ENCODE results near the gene HNF4A.

DNA sequence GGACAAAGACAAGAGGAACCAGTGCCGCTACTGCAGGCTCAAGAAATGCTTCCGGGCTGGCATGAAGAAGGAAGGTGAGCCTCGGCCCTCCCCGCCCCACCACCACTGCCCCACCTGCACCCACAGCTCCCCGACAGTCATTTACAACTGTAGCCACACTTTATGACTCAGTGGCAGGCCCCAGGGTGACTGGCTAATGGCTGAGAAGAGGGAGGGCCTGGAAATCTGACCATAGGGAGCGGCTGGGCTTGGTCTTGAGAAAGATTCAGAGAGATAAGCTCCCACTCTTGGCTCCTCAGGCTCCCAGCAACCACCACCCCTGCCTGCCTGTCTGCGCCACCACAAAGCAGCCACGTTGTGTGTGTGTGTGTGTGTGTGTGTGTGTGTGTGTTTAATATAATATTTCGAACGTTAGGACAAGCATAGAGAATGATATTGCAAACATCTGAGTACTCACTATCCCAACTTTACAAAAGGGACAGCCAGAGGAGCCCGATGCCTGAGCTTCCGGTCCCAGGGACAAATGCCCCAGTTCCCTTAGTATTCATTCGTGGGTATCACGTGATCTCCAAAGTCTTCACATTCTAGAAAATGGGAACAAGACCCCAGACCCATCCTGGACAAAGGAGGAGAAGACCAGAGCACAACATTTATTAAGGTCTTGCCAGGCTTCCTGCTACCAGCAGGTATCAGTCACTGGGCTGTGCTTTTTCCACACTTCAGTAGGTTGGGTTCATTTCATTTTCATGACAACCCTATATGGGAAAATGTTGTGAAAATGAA lies 52.1 kb downstream of the HNF4A start:
- TF ChIP-seq, protein P1, sequence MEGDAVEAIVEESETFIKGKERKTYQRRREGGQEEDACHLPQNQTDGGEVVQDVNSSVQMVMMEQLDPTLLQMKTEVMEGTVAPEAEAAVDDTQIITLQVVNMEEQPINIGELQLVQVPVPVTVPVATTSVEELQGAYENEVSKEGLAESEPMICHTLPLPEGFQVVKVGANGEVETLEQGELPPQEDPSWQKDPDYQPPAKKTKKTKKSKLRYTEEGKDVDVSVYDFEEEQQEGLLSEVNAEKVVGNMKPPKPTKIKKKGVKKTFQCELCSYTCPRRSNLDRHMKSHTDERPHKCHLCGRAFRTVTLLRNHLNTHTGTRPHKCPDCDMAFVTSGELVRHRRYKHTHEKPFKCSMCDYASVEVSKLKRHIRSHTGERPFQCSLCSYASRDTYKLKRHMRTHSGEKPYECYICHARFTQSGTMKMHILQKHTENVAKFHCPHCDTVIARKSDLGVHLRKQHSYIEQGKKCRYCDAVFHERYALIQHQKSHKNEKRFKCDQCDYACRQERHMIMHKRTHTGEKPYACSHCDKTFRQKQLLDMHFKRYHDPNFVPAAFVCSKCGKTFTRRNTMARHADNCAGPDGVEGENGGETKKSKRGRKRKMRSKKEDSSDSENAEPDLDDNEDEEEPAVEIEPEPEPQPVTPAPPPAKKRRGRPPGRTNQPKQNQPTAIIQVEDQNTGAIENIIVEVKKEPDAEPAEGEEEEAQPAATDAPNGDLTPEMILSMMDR (IDR thresholded peaks at IDR 0.05; ENCODE audit: low read depth, low read length) = no peak
- TF ChIP-seq, protein P2, sequence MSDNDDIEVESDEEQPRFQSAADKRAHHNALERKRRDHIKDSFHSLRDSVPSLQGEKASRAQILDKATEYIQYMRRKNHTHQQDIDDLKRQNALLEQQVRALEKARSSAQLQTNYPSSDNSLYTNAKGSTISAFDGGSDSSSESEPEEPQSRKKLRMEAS (IDR thresholded peaks at IDR 0.05; ENCODE audit: low read depth, low read length) = no peak

Data from NB4 (cell line).